HUDEP-2 (cell line): ENCODE measurements around the gene GOLGA8T.
"Not testable (repeated sequence)": the region's sequence is repeated elsewhere in the genome, so short reads cannot be mapped to it uniquely, and the experiment has no call there.

Source experiments
- DNase-seq, 76 experiments: peaks; one replicate each; lab custom pipeline; 2025; ENCODE audit not compliant: unreplicated experiment in 76 of 76; lab: John Stamatoyannopoulos, UW

Gene GOLGA8T

GRCh38 chr15:30191143-30191542, 56.3 kb downstream of the GOLGA8T start:
- DNase-seq: not testable (repeated sequence)

GRCh38 chr15:30191639-30192038, 56.8 kb downstream of the GOLGA8T start:
- DNase-seq: not testable (repeated sequence)

GRCh38 chr15:30192119-30192745, 57.4 kb downstream of the GOLGA8T start:
- not testable (repeated sequence) for DNase-seq

- DNase-seq: not testable (repeated sequence)
Observed at GRCh38 chr15:30192892-30193291, 58.0 kb downstream of the GOLGA8T start.
